Measurements from ENCODE around the gene BEX2. TPM values are rescaled to one million over a fixed set of nuclear protein-coding genes. Genes with fewer than 3 reads are reported as not detected.
"Not testable (repeated sequence)": the region's sequence is repeated elsewhere in the genome, so short reads cannot be mapped to it uniquely, and the experiment has no call there.

Gene BEX2
- total RNA-seq (ENCODE audit: low replicate concordance), result 37.5 and 45.4 TPM in 2 replicates

DNA sequence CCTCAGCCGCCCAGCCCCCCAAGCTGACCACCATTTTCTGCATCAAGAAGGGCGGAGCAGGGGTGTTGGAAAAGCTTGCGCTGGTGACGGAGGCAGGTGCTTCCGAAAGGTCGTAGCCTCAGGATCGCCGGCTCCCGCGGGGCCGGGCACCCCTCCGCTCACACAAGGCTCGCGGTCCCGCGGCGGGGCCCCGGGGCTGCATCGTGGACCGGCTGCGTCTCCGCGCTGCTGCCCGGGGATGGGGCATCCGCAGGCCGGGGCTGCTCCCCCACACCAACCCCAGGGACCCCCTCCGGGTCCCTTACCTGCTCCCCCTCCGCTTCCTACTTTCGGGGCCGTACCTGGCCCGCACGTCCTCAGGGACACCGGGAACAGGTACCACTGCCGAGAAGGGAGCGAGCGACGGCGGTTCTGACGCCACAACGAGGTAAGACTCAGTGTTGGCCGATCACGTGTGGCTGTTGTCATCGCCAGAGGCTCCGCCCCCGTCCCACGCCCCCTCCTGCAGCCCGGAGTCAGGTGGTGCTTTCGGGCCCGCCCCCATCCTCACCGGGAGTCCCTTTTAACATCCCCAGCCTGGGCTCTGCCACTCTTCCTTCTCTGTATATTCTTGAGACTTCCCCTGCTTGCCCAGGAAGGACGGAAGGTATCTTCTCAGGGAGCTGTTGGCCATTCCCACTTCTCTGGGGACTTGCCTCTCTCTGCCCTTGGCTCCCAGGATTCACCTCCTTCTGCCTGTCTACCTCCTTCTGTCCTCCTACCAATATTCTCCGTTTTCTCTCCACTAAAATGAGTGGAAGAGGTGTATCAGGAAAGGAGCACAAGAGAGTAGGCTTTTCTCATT, at the start of gene BEX2:
TSS of gene BEX2 (minus strand) at position 436 of the 844 bp plus-strand sequence. CDS start 1,014 bp downstream, outside the sequence.
- Histone ChIP-seq H3K4me3 (peak within 1 kb of the TSS; percentile 79), H3K79me2 (ENCODE audit: low read depth) (no peaks in the 10 kb centered on the region), H3K9me3 (ENCODE audit: low read depth) (peaks cover 9% of the 10 kb centered on the region), H3K27ac (no peak within 1 kb of the TSS), H2AFZ (replicated peaks) (peak within 1 kb of the TSS; percentile 92), H3K4me1 (no peaks in the 10 kb centered on the region), H3F3A (ENCODE audit: low read depth) (no peaks in the 10 kb centered on the region), H4K20me1 (ENCODE audit: low read depth) (no peaks in the 10 kb centered on the region), H3K27me3 (no peaks in the 10 kb centered on the region), H3K4me2 (peak within 1 kb of the TSS; percentile 82), H3K36me3 (no peaks in the 10 kb centered on the region), H3K9ac (peak within 1 kb of the TSS; percentile 71)
- peaks cover 7% of the 10 kb centered on the region for H3K4me1 Mint-ChIP-seq
- peak within 1 kb of the TSS; percentile 91 for H3K4me3 Mint-ChIP-seq
- peaks cover 3% of the 10 kb centered on the region for H3K27me3 Mint-ChIP-seq (ENCODE audit: insufficient read depth, low read depth)
- TF ChIP-seq EZH2 (IDR thresholded peaks at IDR 0.05) (no peak), EZH2phosphoT487 (IDR thresholded peaks at IDR 0.05) (no peak)
- TF ChIP-seq, protein P1, sequence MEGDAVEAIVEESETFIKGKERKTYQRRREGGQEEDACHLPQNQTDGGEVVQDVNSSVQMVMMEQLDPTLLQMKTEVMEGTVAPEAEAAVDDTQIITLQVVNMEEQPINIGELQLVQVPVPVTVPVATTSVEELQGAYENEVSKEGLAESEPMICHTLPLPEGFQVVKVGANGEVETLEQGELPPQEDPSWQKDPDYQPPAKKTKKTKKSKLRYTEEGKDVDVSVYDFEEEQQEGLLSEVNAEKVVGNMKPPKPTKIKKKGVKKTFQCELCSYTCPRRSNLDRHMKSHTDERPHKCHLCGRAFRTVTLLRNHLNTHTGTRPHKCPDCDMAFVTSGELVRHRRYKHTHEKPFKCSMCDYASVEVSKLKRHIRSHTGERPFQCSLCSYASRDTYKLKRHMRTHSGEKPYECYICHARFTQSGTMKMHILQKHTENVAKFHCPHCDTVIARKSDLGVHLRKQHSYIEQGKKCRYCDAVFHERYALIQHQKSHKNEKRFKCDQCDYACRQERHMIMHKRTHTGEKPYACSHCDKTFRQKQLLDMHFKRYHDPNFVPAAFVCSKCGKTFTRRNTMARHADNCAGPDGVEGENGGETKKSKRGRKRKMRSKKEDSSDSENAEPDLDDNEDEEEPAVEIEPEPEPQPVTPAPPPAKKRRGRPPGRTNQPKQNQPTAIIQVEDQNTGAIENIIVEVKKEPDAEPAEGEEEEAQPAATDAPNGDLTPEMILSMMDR (IDR thresholded peaks at IDR 0.05), result no peak
- no peaks in the 10 kb centered on the region for H3K9me3 Mint-ChIP-seq
- H3K27ac Mint-ChIP-seq, result no peak within 1 kb of the TSS
- no peaks in the 10 kb centered on the region for H3K36me3 Mint-ChIP-seq
- peak; percentile 87 for DNase-seq (ENCODE audit: low spot score)

DNA sequence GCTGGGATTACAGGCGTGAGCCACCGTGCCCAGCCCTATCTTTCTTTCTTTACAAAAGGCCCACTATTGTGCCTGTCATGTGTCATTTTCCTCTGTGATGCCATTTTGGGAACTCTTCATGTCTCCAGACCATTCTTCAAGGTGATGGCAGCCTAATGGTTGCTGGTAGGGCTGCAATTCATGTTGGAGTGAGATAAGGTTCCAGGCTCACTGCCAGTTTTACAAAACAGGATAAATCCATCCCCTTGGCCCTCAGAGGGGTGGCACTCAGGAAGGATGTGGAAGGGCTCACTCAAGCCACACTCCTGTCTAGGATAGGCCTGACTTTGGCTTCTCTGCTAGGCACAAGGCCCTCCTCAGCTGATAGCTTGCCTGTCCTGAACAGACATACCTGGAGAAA, 49.3 kb upstream of the BEX2 start:
- Histone ChIP-seq H4K20me1 (ENCODE audit: low read depth) (no peaks in the 10 kb centered on the region), H3F3A (ENCODE audit: low read depth) (no peaks in the 10 kb centered on the region), H3K4me2 (no peak overlapping the region), H3K9ac (no peak overlapping the region), H3K9me3 (ENCODE audit: low read depth) (no peaks in the 10 kb centered on the region), H3K4me1 (peaks cover 6% of the 10 kb centered on the region), H3K79me2 (ENCODE audit: low read depth) (peaks cover 22% of the 10 kb centered on the region), H3K4me3 (no peak overlapping the region), H3K27me3 (no peaks in the 10 kb centered on the region), H3K27ac (no peak overlapping the region), H2AFZ (replicated peaks) (no peak overlapping the region), H3K36me3 (peaks cover 8% of the 10 kb centered on the region)
- Mint-ChIP-seq H3K27ac (no peak overlapping the region), H3K36me3 (peaks cover 12% of the 10 kb centered on the region), H3K4me1 (peaks cover 25% of the 10 kb centered on the region), H3K27me3 (ENCODE audit: insufficient read depth, low read depth) (peaks cover 3% of the 10 kb centered on the region), H3K4me3 (no peak overlapping the region), H3K9me3 (no peaks in the 10 kb centered on the region)
- TF ChIP-seq, protein P1 (IDR thresholded peaks at IDR 0.05), result no peak
- no peak for TF ChIP-seq EZH2phosphoT487 (IDR thresholded peaks at IDR 0.05)
- TF ChIP-seq EZH2 (IDR thresholded peaks at IDR 0.05), result no peak
- DNase-seq (ENCODE audit: low spot score), result no peak

DNA sequence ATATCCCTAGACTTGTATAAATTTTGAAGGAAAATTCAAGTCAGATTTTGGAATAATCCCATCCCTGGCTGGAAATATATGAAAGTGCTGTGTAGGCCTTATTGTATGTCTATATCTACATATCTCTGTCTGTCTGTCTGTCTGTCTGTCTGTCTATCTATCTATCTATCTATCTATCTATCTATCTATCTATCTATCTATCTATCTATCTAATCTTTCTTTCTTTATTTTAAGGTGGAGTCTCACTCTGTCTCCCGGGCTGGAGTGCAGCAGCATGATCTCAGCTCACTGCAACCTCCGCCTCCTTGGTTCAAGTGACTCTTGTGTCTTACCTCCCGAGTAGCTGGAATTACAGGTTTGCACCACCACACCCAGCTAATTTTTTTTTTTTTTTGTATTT, 48.8 kb upstream of the BEX2 start:
- H3K36me3 Mint-ChIP-seq, result peaks cover 12% of the 10 kb centered on the region
- H3K27ac Mint-ChIP-seq; H3K4me2 ChIP-seq; DNase-seq (ENCODE audit: low spot score); H2AFZ ChIP-seq (replicated peaks); H3K4me3 ChIP-seq; H4K20me1 ChIP-seq (ENCODE audit: low read depth); H3K27ac ChIP-seq; H3K4me1 ChIP-seq; H3K9me3 Mint-ChIP-seq; H3K27me3 ChIP-seq; H3K9ac ChIP-seq; H3F3A ChIP-seq (ENCODE audit: low read depth); H3K27me3 Mint-ChIP-seq (ENCODE audit: insufficient read depth, low read depth); H3K4me3 Mint-ChIP-seq; H3K36me3 ChIP-seq; H3K9me3 ChIP-seq (ENCODE audit: low read depth): not testable (repeated sequence)
- H3K79me2 ChIP-seq (ENCODE audit: low read depth), result peaks cover 22% of the 10 kb centered on the region
- H3K4me1 Mint-ChIP-seq, result peaks cover 25% of the 10 kb centered on the region

DNA sequence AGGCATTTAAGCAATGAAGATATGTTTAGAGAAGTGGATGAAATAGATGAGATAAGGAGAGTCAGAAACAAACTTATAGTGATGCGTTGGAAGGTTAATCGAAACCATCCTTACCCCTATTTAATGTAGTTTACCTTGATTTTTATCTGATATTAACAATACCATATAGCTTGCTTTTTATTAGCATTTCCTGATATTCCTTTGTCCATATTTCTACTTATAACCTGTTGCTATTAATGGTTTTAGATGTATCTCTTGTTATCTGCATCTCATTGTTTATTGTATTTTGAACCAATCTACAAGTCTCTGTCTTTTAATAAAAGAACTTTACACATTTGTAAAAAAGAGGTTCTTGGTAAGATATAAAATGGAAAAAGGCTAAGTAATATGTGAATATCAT, 47.1 kb upstream of the BEX2 start:
- no peaks in the 10 kb centered on the region for H3K9me3 Mint-ChIP-seq
- peaks cover 6% of the 10 kb centered on the region for H3K4me1 ChIP-seq
- peak overlapping the region; percentile 99 for H3K4me3 Mint-ChIP-seq
- H3K4me2 ChIP-seq, result peak overlapping the region; percentile 81
- no peak overlapping the region for H3K9ac ChIP-seq
- no peaks in the 10 kb centered on the region for H3F3A ChIP-seq (ENCODE audit: low read depth)
- peaks cover 3% of the 10 kb centered on the region for H3K27me3 Mint-ChIP-seq (ENCODE audit: insufficient read depth, low read depth)
- peaks cover 12% of the 10 kb centered on the region for H3K36me3 Mint-ChIP-seq
- TF ChIP-seq EZH2phosphoT487 (IDR thresholded peaks at IDR 0.05), result no peak
- TF ChIP-seq EZH2 (IDR thresholded peaks at IDR 0.05), result no peak
- TF ChIP-seq, protein P1 (IDR thresholded peaks at IDR 0.05), result no peak
- no peaks in the 10 kb centered on the region for H3K9me3 ChIP-seq (ENCODE audit: low read depth)
- no peaks in the 10 kb centered on the region for H3K27me3 ChIP-seq
- peaks cover 23% of the 10 kb centered on the region for H3K4me1 Mint-ChIP-seq
- H3K79me2 ChIP-seq (ENCODE audit: low read depth), result peaks cover 22% of the 10 kb centered on the region
- no peak overlapping the region for H2AFZ ChIP-seq (replicated peaks)
- no peak overlapping the region for H3K27ac Mint-ChIP-seq
- H4K20me1 ChIP-seq (ENCODE audit: low read depth), result no peaks in the 10 kb centered on the region
- peak overlapping the region; percentile 84 for H3K4me3 ChIP-seq
- peaks cover 8% of the 10 kb centered on the region for H3K36me3 ChIP-seq
- H3K27ac ChIP-seq, result no peak overlapping the region
- DNase-seq (ENCODE audit: low spot score), result no peak

Data from neural progenitor cell (in vitro differentiated cells).